AG04450 (cell line): ENCODE measurements around the gene ROBO3. TPM values are rescaled to one million over a fixed set of nuclear protein-coding genes. Genes with fewer than 3 reads are reported as not detected.
A peak's percentile ranks its signal among the peaks of the same experiment; 100 is the strongest.

ENCODE experiments used
- CTCF ChIA-PET: fragments of 300-600, 350-600 bp; formaldehyde crosslinking; extraction: SDS; loops from one replicate; lab custom pipeline; 2022; ENCODE audit warnings: antibody characterized with exemption, inconsistent platforms; lab: Charles Lee
- POLR2A ChIA-PET: fragments of 350-600 bp; formaldehyde crosslinking; extraction: SDS; loops from one replicate; lab custom pipeline; 2021; ENCODE audit warnings: antibody characterized with exemption, inconsistent platforms; lab: Yijun Ruan, JAX
- DNase-seq: peaks from one replicate; pipeline ENCODE4 v3.0.0-alpha.2; 2011; ENCODE audit warnings: low read depth, low spot score
- H3K27ac ChIP-seq: one replicate; pipeline ENCODE4 v1.5.1; 2012; ENCODE audit warnings: low read depth, low read length, control low read depth
- H3K27me3 ChIP-seq: one replicate; pipeline ENCODE4 v1.6.0; 2012; ENCODE audit warnings: low read length; ENCODE audit not compliant: control insufficient read depth, insufficient read depth
- H3K4me3 ChIP-seq: 2 replicates; pipeline ENCODE4 v1.5.1; 2011; ENCODE audit warnings: mild to moderate bottlenecking, low read depth, low read length, control low read depth
- H3K9me3 ChIP-seq: 2 replicates; pipeline ENCODE4 v1.5.1; 2012; ENCODE audit warnings: low read length; ENCODE audit not compliant: control insufficient read depth, insufficient read depth
- CTCF ChIP-seq: IDR thresholded peaks from 2 replicates; pipeline ENCODE4 v1.5.1; 2011; ENCODE audit warnings: low read depth, low read length, control low read depth, inconsistent platforms
- polyA plus RNA-seq: library from polyadenylated mRNA; depleted of rRNA; stranded (reverse); fragments of >200 nt; gene quantifications from 2 replicates; pipeline ENCODE4 v1.2.3, GENCODE V29; 2011

ROBO3 gene
- polyA plus RNA-seq, 1 experiment = 28.9 TPM

GRCh38 chr11:124832571-124832970 lies 32.7 kb upstream of the ROBO3 start:
- Histone ChIP-seq H3K4me3 (no peak overlapping the region), H3K27ac (no peak overlapping the region), H3K27me3 (peaks cover 21% of the 10 kb centered on the region), H3K9me3 (no peaks in the 10 kb centered on the region)
- no peak for TF ChIP-seq CTCF
- no peak for DNase-seq
- ChIA-PET POLR2A (no interaction called here), CTCF (interaction anchor here (0.6 to 1.9 kb wide), 2 partner anchors 39 to 189 kb away, joined by 4 to 7 read pairs; no protein-coding TSS in a partner anchor)

DNA sequence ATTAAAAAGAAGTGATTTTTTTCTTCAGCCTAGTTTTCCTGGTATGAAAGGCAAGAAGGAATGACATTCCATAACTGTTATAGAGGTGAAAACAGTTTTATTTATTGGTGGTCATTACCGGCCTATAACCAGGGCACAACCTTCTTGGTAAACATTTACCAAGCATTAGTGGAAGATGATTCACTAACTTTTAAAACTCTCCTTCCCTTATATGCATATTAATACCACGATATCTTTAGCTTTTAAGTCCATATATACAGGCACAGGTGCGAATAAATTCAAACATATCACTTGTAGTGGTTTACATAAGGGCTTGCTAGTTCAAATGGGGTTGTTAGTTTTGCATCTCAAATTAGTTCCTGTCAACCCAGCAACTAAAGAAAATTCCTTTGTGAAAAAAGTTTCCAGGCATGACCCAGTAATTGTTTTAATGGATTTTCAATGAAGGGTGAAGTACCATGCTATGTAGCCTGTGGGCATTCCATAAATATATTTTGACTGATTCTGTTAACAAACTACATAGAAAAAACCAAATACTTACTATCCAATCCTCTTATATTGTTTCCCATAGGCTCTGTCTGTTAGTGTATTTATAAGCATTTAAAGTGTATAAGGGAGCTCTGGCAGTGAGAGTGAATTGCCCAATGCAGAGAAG lies 30.6 kb upstream of the ROBO3 start:
- DNase-seq = no peak
- Histone ChIP-seq H3K27ac (no peak overlapping the region), H3K9me3 (no peaks in the 10 kb centered on the region; the same call in 1 of the 2 replicates), H3K4me3 (no peak overlapping the region), H3K27me3 (peaks cover 37% of the 10 kb centered on the region)
- TF ChIP-seq CTCF = no peak
- ChIA-PET CTCF (interaction anchor here (1.4 to 5.8 kb wide), 3 partner anchors 37 to 190 kb away, joined by 4 to 164 read pairs (median 6); partner anchors contain the start of genes SIAE and SPA17), POLR2A (no interaction called here)

DNA sequence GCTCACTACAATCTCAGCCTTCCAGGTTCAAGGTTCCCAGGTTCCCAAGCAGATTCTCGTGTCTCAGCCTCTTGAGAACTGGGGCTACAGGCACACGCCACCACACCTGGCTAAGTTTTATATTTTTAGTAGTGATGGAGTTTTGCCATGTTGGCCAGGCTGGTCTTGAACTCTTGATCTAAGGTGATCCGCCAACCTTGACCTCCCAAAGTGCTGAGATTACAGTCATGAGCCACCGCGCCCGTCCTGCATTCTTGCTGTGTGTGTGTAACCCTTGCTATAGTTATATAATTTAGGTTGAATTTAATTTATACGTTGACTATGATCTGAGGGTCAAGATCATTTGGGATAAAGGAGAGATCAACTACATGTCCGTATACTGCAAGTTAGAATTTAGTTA lies 29.3 kb upstream of the ROBO3 start:
- no peak for TF ChIP-seq CTCF
- DNase-seq = no peak
- no peak overlapping the region for H3K27ac ChIP-seq
- CTCF ChIA-PET = interaction anchor here (0.6 to 5.8 kb wide), 41 partner anchors 15 to 1090 kb away, joined by 3 to 164 read pairs (median 5); partner anchors contain the start of genes ROBO3, SIAE and SPA17
- no peaks in the 10 kb centered on the region; the same call in 1 of the 2 replicates for H3K9me3 ChIP-seq
- POLR2A ChIA-PET = interaction anchor here (0.6 to 1.3 kb wide), 3 partner anchors 37 to 88 kb away, joined by 3 to 6 read pairs (median 5); no protein-coding TSS in a partner anchor
- peaks cover 44% of the 10 kb centered on the region for H3K27me3 ChIP-seq
- H3K4me3 ChIP-seq = no peak overlapping the region

GRCh38 chr11:124837491-124837856 lies 27.8 kb upstream of the ROBO3 start:
- TF ChIP-seq CTCF = peak; percentile 81
- POLR2A ChIA-PET = interaction anchor here (0.9 to 1.6 kb wide), 4 partner anchors 36 to 168 kb away, joined by 3 to 8 read pairs (median 5); no protein-coding TSS in a partner anchor
- CTCF ChIA-PET = interaction anchor here (0.6 to 5.8 kb wide), 45 partner anchors 9 to 1289 kb away, joined by 3 to 164 read pairs (median 5); partner anchors contain the start of genes ROBO3, SIAE and SPA17
- DNase-seq = peak; percentile 66
- Histone ChIP-seq H3K27me3 (peaks cover 44% of the 10 kb centered on the region), H3K4me3 (no peak overlapping the region), H3K9me3 (no peaks in the 10 kb centered on the region; the same call in 1 of the 2 replicates), H3K27ac (no peak overlapping the region)

GRCh38 chr11:124838805-124839127 lies 26.5 kb upstream of the ROBO3 start:
- Histone ChIP-seq H3K4me3 (no peak overlapping the region), H3K9me3 (no peaks in the 10 kb centered on the region; the same call in 1 of the 2 replicates), H3K27me3 (peaks cover 52% of the 10 kb centered on the region), H3K27ac (no peak overlapping the region)
- POLR2A ChIA-PET = no interaction called here
- DNase-seq = no peak
- CTCF ChIA-PET = interaction anchor here (0.9 to 5.8 kb wide), 14 partner anchors 8 to 422 kb away, joined by 3 to 164 read pairs (median 21); partner anchors contain the start of genes ROBO3, SIAE and SPA17
- no peak for TF ChIP-seq CTCF
